K562 (cell line): ENCODE data around the gene GABRR2. TPM values are rescaled to one million over a fixed set of nuclear protein-coding genes. Genes with fewer than 3 reads are reported as not detected.
A peak's percentile ranks its signal among the peaks of the same experiment; 100 is the strongest.

Experiments
- ARID2 ChIP-seq: fragments of 450-650 bp; IDR thresholded peaks from 2 replicates; pipeline ENCODE4 v1.6.1; 2017; ENCODE audit warnings: antibody characterized with exemption, mild to moderate bottlenecking
- ATF7 ChIP-seq: fragments of 450-650 bp; IDR thresholded peaks from 2 replicates; pipeline ENCODE4 v1.7.1; 2014; ENCODE audit warnings: mild to moderate bottlenecking, moderate library complexity
- C11orf30 ChIP-seq: fragments of 450-650 bp; IDR thresholded peaks from 2 replicates; pipeline ENCODE4 v1.6.1; 2016; ENCODE audit warnings: low read depth, mild to moderate bottlenecking
- CBFB ChIP-seq: sonication (generic); formaldehyde crosslinking; IDR thresholded peaks from 2 replicates; pipeline ENCODE4 v1.4.0; 2020; ENCODE audit warnings: mild to moderate bottlenecking, missing genetic modification reagents
- CSDE1 ChIP-seq, 2 experiments: fragments of 450-650 bp; IDR thresholded peaks; 2 replicates each; pipeline ENCODE4 v1.6.1; 2016; ENCODE audit warnings: mild to moderate bottlenecking in 1 of 2
- FOSL1 ChIP-seq: fragments of 200-800 bp; sonication (Bioruptor generic); conservative IDR thresholded peaks from 2 replicates; pipeline ENCODE4 v1.6.1; 2016; ENCODE audit warnings: missing genetic modification characterization, missing compliant biosample characterization
- FOXK1 ChIP-seq: sonication (generic); formaldehyde crosslinking; IDR thresholded peaks from 2 replicates; pipeline ENCODE4 v1.8.0; 2022; ENCODE audit warnings: missing genetic modification reagents, mild to moderate bottlenecking, borderline replicate concordance
- MAZ ChIP-seq, 2 experiments: fragments of 450-650 bp in 1 of 2; sonication (generic) in 1 of 2; formaldehyde crosslinking; IDR thresholded peaks in 1 of 2; conservative IDR thresholded peaks in 1 of 2; 2 replicates each; pipeline versions ENCODE4 v1.4.0 to v1.5.0; 2020; ENCODE audit warnings: mild to moderate bottlenecking in 1 of 2, missing genetic modification reagents in 1 of 2
- MCM5 ChIP-seq: fragments of 450-650 bp; IDR thresholded peaks from 2 replicates; pipeline ENCODE4 v1.6.1; 2016; ENCODE audit warnings: low read depth
- MEIS2 ChIP-seq: fragments of 450-650 bp; IDR thresholded peaks from 2 replicates; pipeline ENCODE4 v1.6.1; 2014; ENCODE audit warnings: mild to moderate bottlenecking; ENCODE audit not compliant: partially characterized antibody
- NEUROD1 ChIP-seq: fragments of 150-350 bp; IDR thresholded peaks from 2 replicates; pipeline ENCODE4 v1.6.1; 2014; ENCODE audit warnings: borderline replicate concordance, low read length, low read depth; ENCODE audit not compliant: partially characterized antibody
- PHTF2 ChIP-seq: fragments of 250-450 bp; sonication (Bioruptor Pico); IDR thresholded peaks from 2 replicates; pipeline ENCODE4 v1.5.0; 2021; ENCODE audit warnings: mild to moderate bottlenecking
- PRMT5 ChIP-seq: sonication (generic); formaldehyde crosslinking; IDR thresholded peaks from 2 replicates; pipeline ENCODE4 v1.5.0; 2020; ENCODE audit warnings: missing genetic modification reagents
- PRPF4 ChIP-seq: fragments of 200-400 bp; formaldehyde crosslinking; IDR thresholded peaks from one replicate; pipeline ENCODE4 v1.6.1; 2017; ENCODE audit warnings: low read length, low read depth, mild to moderate bottlenecking; ENCODE audit not compliant: insufficient read depth, poor library complexity, severe bottlenecking
- TEAD1 ChIP-seq, 2 experiments: fragments of 450-650 bp in 1 of 2; sonication (generic) in 1 of 2; formaldehyde crosslinking; IDR thresholded peaks; 2 replicates each; pipeline versions ENCODE4 v1.4.0 to v1.8.0; 2020 to 2022; ENCODE audit warnings: mild to moderate bottlenecking in 2 of 2, missing genetic modification reagents in 1 of 2
- TEAD2 ChIP-seq: fragments of 450-650 bp; IDR thresholded peaks from 2 replicates; pipeline ENCODE4 v1.6.1; 2016; ENCODE audit warnings: missing genetic modification characterization, control low read depth, missing compliant biosample characterization
- TRIM24 ChIP-seq, 2 experiments: fragments of 450-650 bp; IDR thresholded peaks; 2 replicates each; pipeline ENCODE4 v1.6.1; 2016
- TSC22D4 ChIP-seq: fragments of 450-650 bp; IDR thresholded peaks from 2 replicates; pipeline ENCODE4 v1.6.1; 2016; ENCODE audit warnings: missing genetic modification characterization, missing biosample characterization, control low read depth
- ZKSCAN1 ChIP-seq: fragments of 150-350 bp; IDR thresholded peaks from 2 replicates; pipeline ENCODE4 v1.6.1; 2016; ENCODE audit warnings: low read depth, low read length
- ZSCAN32 ChIP-seq: fragments of 450-650 bp; formaldehyde crosslinking; IDR thresholded peaks from 2 replicates; pipeline ENCODE4 v1.4.0; 2020; ENCODE audit warnings: mild to moderate bottlenecking, moderate library complexity
- polyA plus RNA-seq, 8 experiments: library from polyadenylated mRNA; depleted of rRNA in 4 of 8; stranded (reverse) in 5 of 8; unstranded in 3 of 8; fragments of >200 nt; fragmentation: Nextera tagmentation in 2 of 8; fragmentation: Illumina TruSeq in 1 of 8; extraction: Ambion mirVana in 2 of 8; extraction: Trizol in 1 of 8; gene quantifications; 2 replicates each; pipeline versions ENCODE4 v1.2.1 to v1.2.3, GENCODE V29; 2011 to 2014; ENCODE audit warnings: inconsistent platforms in 1 of 8, missing spikeins in 1 of 8
- total RNA-seq, 7 experiments: library from RNA; depleted of rRNA in 6 of 7; stranded (reverse); fragments of >200 nt in 6 of 7; fragmentation: Illumina TruSeq in 2 of 7; extraction: Trizol in 2 of 7; gene quantifications; 2 replicates each; pipeline versions ENCODE4 v1.2.1 to v1.2.3, GENCODE V29; 2011 to 2021; ENCODE audit warnings: low replicate concordance in 1 of 7
- TF ChIP-seq, protein P1 (sequence below): IDR thresholded peaks from 3 replicates; pipeline ENCODE4 v1.6.1; 2011; ENCODE audit warnings: borderline replicate concordance, mild to moderate bottlenecking, moderate library complexity; ENCODE audit not compliant: insufficient read length; ENCODE audit errors: extremely low read depth
- TF ChIP-seq, protein P2 (sequence below): fragments of 450-650 bp; conservative IDR thresholded peaks from 2 replicates; pipeline ENCODE4 v1.6.1; 2016; ENCODE audit warnings: missing genetic modification characterization, low read depth, mild to moderate bottlenecking, missing compliant biosample characterization, moderate library complexity
- TF ChIP-seq, protein P3 (sequence below), 3 experiments: fragments of 200-800 bp in 1 of 3; sonication (Bioruptor generic) in 1 of 3; sonication (generic) in 1 of 3; formaldehyde crosslinking in 1 of 3; IDR thresholded peaks; 2 replicates each; pipeline versions ENCODE4 v1.6.1 to v1.8.0; 2016 to 2022; ENCODE audit warnings: mild to moderate bottlenecking in 2 of 3, missing compliant biosample characterization in 2 of 3, missing genetic modification characterization in 2 of 3, missing genetic modification reagents in 1 of 3

Gene GABRR2
- total and polyA plus RNA-seq, 9 of the 15 experiments (the other 6 are each of a cell fraction or from before 2014, with no cell fraction given), result 0.09 to 0.13 (median 0.10) TPM; not detected in 6

DNA sequence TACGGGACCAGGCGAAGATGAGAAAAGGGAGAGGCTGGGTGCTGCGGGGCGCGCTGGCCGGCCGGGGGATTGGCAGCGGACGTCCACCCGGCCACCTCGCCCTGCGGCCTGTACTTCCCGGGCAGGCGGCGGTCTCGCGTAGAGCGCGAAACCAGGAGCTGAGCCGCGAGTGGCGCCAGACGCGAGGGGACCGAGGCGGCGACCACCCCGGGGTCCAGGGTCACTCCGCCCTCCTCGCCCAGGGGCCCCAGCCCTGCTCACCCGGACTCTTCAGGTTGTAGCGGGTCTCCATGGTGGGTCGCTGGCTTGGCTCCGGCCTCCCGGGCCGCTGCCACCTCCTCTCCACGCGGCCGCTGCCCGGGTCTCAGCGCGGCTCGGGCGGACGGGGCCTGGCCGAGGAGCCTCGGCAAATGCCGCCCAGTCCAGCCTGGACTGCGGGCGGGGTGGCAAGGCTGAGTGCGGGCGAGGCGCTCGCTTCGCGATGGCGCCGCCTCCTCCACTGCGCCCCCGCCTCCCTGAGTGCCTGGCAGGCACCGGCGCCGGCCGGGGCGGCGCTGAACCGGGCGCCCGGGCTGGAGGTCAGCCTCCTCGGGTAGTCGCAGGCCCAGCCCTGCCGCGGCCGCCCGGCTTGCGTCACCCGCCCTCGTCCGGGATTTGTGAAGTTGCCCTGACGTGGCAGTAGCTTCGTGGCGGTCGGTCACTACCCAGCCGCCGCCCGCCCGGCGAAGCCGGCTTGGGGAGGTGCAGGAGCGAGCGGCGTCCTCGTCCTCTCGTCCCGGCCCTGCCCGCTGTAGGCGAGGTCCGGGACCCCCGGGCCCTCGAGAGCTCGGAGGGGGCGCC lies 37.4 kb upstream of the GABRR2 start, which contains the start of gene UBE2J1 (continued):
- TF ChIP-seq ZSCAN32 (CRISPR knock-in tag), result no peak
- peak; percentile 20 for TF ChIP-seq PRPF4
- peak; percentile 21; the same call in 1 of the 2 replicates for TF ChIP-seq FOSL1 (tag)
- TF ChIP-seq ZKSCAN1, result peak; percentile 37; the same call in 1 of the 2 replicates
- no peak for TF ChIP-seq PHTF2
- TF ChIP-seq, protein P1, sequence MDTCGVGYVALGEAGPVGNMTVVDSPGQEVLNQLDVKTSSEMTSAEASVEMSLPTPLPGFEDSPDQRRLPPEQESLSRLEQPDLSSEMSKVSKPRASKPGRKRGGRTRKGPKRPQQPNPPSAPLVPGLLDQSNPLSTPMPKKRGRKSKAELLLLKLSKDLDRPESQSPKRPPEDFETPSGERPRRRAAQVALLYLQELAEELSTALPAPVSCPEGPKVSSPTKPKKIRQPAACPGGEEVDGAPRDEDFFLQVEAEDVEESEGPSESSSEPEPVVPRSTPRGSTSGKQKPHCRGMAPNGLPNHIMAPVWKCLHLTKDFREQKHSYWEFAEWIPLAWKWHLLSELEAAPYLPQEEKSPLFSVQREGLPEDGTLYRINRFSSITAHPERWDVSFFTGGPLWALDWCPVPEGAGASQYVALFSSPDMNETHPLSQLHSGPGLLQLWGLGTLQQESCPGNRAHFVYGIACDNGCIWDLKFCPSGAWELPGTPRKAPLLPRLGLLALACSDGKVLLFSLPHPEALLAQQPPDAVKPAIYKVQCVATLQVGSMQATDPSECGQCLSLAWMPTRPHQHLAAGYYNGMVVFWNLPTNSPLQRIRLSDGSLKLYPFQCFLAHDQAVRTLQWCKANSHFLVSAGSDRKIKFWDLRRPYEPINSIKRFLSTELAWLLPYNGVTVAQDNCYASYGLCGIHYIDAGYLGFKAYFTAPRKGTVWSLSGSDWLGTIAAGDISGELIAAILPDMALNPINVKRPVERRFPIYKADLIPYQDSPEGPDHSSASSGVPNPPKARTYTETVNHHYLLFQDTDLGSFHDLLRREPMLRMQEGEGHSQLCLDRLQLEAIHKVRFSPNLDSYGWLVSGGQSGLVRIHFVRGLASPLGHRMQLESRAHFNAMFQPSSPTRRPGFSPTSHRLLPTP, result no peak
- TF ChIP-seq TEAD2 (tag), result no peak
- peak; percentile 87 for TF ChIP-seq ATF7
- peak in 1 of 2 experiments; percentile 77; a peak in 2 of 4 replicates for TF ChIP-seq TEAD1 (CRISPR knock-in tag; IDR thresholded peaks at IDR 0.05)
- TF ChIP-seq C11orf30, result no peak
- no peak for TF ChIP-seq MCM5
- TF ChIP-seq PRMT5 (CRISPR knock-in tag), result peak; percentile 88
- TF ChIP-seq, protein P2, sequence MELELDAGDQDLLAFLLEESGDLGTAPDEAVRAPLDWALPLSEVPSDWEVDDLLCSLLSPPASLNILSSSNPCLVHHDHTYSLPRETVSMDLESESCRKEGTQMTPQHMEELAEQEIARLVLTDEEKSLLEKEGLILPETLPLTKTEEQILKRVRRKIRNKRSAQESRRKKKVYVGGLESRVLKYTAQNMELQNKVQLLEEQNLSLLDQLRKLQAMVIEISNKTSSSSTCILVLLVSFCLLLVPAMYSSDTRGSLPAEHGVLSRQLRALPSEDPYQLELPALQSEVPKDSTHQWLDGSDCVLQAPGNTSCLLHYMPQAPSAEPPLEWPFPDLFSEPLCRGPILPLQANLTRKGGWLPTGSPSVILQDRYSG (tag), result no peak
- TF ChIP-seq MEIS2, result no peak
- no peak for TF ChIP-seq TRIM24 (IDR thresholded peaks at IDR 0.05)
- no peak for TF ChIP-seq ARID2
- peak; percentile 57 to 92; a peak in 3 of 4 replicates for TF ChIP-seq MAZ (CRISPR knock-in tag; conservative IDR thresholded peaks at IDR 0.05 in 1 of 2, IDR thresholded peaks at IDR 0.05 in 1 of 2)
- peak; percentile 48 for TF ChIP-seq NEUROD1
- TF ChIP-seq, protein P3, sequence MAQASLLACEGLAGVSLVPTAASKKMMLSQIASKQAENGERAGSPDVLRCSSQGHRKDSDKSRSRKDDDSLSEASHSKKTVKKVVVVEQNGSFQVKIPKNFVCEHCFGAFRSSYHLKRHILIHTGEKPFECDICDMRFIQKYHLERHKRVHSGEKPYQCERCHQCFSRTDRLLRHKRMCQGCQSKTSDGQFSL (CRISPR knock-in tag; IDR thresholded peaks at IDR 0.05), result 0 out of 2 replicates have a peak, but pooled peaks have one; percentile 32
- TF ChIP-seq, protein P3 (tag; IDR thresholded peaks at IDR 0.05), result no peak
- TF ChIP-seq FOXK1 (CRISPR knock-in tag), result peak; percentile 43; the same call in 1 of the 2 replicates
- 0 out of 2 replicates have a peak, but pooled peaks have one; percentile 57 for TF ChIP-seq CBFB
- no peak for TF ChIP-seq TSC22D4
- TF ChIP-seq CSDE1 (IDR thresholded peaks at IDR 0.05), result peak in 1 of 2 experiments; percentile 64; a peak in 1 of 4 replicates
